ENCODE results near the gene TMEM126B.
A peak's percentile ranks its signal among the peaks of the same experiment; 100 is the strongest.
"Not testable (repeated sequence)": the region's sequence is repeated elsewhere in the genome, so short reads cannot be mapped to it uniquely, and the experiment has no call there.

TMEM126B gene

DNA sequence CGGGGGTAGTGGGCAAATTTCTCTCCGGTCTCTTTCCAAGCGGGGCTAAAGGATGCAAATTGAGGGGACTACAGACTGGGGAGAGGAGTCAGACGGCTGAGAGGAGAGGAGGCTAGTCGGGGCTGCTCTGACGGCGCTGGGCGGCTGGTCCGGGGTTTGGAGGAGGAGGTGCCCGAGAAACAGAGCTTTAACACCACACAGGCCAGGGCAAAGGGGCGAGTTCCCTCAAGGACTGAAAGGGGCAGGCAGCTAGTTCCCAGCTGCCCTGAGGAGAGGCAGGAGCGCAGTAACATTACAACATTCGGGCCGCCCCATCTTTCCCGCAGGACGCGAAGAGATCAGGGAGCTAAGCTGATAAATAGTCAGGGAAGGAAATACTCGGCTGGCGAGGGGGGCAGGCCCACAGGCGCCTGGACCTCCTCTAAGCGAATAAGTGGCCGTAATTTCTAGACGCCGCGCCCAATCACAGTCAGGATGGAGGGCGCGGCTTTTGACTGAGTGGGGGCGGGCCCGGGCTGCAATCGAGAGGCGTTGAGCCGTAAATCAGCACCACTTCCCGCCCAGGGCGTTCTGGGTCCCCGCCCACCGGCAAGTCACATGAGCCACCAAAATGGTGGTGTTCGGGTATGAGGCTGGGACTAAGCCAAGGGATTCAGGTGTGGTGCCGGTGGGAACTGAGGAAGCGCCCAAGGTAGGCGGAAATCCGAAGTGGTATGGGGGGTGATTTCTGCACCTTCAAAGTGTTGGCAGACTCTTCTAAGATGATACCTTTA is at the start of gene TMEM126B:
TSS of gene TMEM126B (plus strand) at position 596 of the 773 bp plus-strand sequence. CDS start at position 611, 15 bp downstream.
- Histone ChIP-seq H3K4me3 (ENCODE audit: low read length) (peak within 1 kb of the TSS; percentile 87), H3K4me1 (ENCODE audit: control insufficient read depth, insufficient read depth, low read length) (peaks cover 6% of the 10 kb centered on the region), H3K27ac (ENCODE audit: low read depth, low read length) (peak within 1 kb of the TSS; percentile 81), H3K36me3 (ENCODE audit: control insufficient read depth, insufficient read depth, low read length) (no peaks in the 10 kb centered on the region), H3K27me3 (ENCODE audit: control insufficient read depth, insufficient read depth, low read length) (no peaks in the 10 kb centered on the region), H3K9ac (ENCODE audit: low read length) (peak within 1 kb of the TSS; percentile 61)

DNA sequence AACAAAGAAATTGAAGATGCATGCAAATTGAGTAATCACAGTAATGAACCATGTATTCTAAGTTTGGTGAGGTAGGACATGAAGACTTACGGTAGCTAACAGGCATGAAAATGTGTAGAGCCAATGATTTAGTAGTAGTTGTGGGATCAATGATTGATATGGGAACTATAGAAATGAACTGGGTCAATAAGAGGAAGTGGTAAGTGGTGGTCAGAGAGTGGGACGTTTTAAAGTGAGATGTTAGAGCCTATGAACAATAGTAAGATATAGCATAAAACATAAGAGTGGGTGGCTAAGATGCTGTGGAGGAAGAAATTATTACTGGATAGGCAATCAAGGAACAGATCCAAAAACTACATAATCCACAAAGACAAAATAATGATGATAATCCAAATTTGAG is 46.3 kb upstream of the TMEM126B start:
- Histone ChIP-seq H3K27me3 (ENCODE audit: control insufficient read depth, insufficient read depth, low read length) (no peaks in the 10 kb centered on the region), H3K9ac (ENCODE audit: low read length) (no peak overlapping the region), H3K27ac (ENCODE audit: low read depth, low read length) (no peak overlapping the region), H3K36me3 (ENCODE audit: control insufficient read depth, insufficient read depth, low read length) (no peaks in the 10 kb centered on the region), H3K4me1 (ENCODE audit: control insufficient read depth, insufficient read depth, low read length) (no peaks in the 10 kb centered on the region), H3K4me3 (ENCODE audit: low read length) (no peak overlapping the region)

DNA sequence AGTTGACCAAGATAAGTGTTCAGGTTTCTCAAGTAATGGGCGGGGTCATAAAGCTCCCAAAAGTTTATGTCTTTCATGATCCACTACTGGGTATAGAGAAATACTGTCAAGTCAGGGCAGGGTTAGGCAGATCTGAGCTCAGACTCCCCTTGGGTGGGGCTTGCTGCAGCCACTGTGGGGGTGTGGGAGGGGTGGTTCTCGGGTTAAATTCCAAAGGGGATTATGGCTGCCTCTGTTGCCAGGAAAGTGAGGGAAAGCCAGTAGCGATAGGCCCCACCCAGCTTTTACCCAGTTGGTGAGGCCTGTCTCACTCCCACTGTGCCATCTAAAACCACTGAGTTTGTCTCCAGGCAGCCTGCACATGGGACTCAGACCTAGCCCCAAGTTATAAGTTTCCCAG is 39.0 kb upstream of the TMEM126B start:
- Histone ChIP-seq H3K4me1 (ENCODE audit: control insufficient read depth, insufficient read depth, low read length) (no peaks in the 10 kb centered on the region), H3K36me3 (ENCODE audit: control insufficient read depth, insufficient read depth, low read length) (no peaks in the 10 kb centered on the region), H3K27me3 (ENCODE audit: control insufficient read depth, insufficient read depth, low read length) (no peaks in the 10 kb centered on the region), H3K9ac (ENCODE audit: low read length) (no peak overlapping the region), H3K27ac (ENCODE audit: low read depth, low read length) (no peak overlapping the region), H3K4me3 (ENCODE audit: low read length) (no peak overlapping the region)

DNA sequence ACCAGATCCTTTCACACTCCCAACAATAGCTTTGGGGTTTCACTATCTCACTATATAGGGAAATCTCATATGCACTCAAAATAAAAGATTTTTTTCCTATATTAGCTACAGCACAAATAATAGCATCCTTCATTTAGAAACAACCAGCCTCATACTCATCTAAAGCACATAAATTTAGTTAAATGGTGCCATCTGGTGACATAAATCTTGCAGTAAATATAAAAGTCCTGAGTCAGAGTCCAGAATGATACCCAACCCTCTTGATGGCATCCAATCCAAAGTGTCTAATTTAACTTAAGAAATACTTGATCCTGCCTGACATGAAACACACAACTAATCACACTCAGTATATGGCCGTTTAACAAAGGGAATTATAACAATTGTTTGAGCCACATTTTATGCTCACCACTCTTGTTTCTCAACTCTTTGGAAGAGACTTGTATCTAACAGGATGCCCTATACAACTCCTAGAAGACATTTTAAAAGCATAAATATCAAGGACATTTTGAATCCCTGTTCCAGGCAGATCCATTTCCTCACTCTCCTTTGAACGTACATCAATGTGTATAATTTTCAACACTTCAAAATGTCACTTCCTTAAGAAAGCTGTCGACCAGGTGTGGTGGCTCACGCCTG is 37.4 kb upstream of the TMEM126B start:
- no peaks in the 10 kb centered on the region for H3K4me1 ChIP-seq (ENCODE audit: control insufficient read depth, insufficient read depth, low read length)
- no peaks in the 10 kb centered on the region for H3K27me3 ChIP-seq (ENCODE audit: control insufficient read depth, insufficient read depth, low read length)
- no peak overlapping the region for H3K27ac ChIP-seq (ENCODE audit: low read depth, low read length)
- H3K4me3 ChIP-seq (ENCODE audit: low read length): no peak overlapping the region
- no peak overlapping the region for H3K9ac ChIP-seq (ENCODE audit: low read length)
- H3K36me3 ChIP-seq (ENCODE audit: control insufficient read depth, insufficient read depth, low read length): no peaks in the 10 kb centered on the region

DNA sequence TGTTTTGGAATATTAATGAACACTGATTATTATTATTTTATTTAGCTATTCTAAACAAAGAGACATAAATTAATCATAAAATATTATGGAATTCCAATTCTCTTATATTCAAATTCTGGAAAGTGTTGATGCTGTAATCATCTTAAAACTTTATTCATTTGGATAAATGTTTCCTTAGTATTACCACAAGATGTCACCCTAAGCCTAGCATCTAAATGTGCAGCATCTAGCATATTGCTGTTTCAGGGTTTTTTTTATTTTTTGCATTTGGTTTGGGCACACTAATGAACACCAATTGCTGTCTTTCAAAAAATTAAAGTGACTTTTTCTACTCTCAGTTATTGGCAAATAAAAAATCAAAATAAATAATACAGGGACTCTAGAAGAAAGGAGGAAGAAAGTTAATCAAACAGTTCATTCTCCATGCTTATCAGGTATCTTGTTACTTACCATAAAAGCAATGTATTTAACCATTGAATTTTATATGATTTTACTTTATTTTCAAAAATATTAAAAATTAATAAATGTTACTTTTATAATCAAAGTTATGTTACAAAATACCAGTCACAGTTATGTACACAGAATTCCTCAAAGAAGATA is 33.0 kb upstream of the TMEM126B start:
- no peak overlapping the region for H3K9ac ChIP-seq (ENCODE audit: low read length)
- H3K27ac ChIP-seq (ENCODE audit: low read depth, low read length): no peak overlapping the region
- no peaks in the 10 kb centered on the region for H3K4me1 ChIP-seq (ENCODE audit: control insufficient read depth, insufficient read depth, low read length)
- no peaks in the 10 kb centered on the region for H3K36me3 ChIP-seq (ENCODE audit: control insufficient read depth, insufficient read depth, low read length)
- no peaks in the 10 kb centered on the region for H3K27me3 ChIP-seq (ENCODE audit: control insufficient read depth, insufficient read depth, low read length)
- H3K4me3 ChIP-seq (ENCODE audit: low read length): no peak overlapping the region

DNA sequence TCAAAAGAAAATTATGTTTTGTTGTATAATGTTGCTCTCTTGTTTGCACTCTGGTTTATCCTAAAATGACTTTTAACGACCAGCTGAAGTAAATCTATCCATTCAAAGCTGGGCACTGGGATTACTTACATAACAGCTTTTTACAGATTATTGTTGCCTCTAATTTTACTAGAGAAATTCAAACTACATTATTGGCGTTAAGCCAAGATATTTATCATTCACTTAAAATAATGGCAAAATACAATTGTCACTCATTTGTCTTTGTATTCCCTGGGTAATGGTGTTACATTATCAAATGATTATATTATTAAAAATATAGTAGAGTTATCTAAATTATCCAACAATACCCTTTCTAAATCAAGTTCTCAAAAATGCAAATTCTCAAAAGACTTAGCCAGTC is 31.5 kb upstream of the TMEM126B start:
- Histone ChIP-seq H3K36me3 (ENCODE audit: control insufficient read depth, insufficient read depth, low read length) (no peaks in the 10 kb centered on the region), H3K27ac (ENCODE audit: low read depth, low read length) (no peak overlapping the region), H3K4me3 (ENCODE audit: low read length) (no peak overlapping the region), H3K9ac (ENCODE audit: low read length) (no peak overlapping the region), H3K4me1 (ENCODE audit: control insufficient read depth, insufficient read depth, low read length) (no peaks in the 10 kb centered on the region), H3K27me3 (ENCODE audit: control insufficient read depth, insufficient read depth, low read length) (no peaks in the 10 kb centered on the region)

DNA sequence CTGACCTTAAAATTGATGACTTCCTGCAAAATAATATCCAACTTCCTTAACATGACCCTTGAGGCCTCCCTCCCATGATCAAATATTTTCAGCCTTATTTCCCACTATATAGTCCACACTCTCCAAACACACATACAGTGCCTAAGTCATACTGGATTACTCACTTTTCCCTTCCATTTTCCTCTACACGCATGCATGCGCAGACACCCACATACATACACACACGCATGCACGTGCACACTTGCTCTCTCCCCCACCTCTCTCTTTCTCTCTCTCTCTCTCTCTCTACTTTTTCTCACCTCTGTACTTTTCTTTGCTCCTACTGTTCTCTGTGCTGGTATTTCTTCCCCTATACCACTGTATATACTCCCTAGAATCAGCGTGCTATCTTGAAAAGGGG is 29.3 kb upstream of the TMEM126B start:
- H3K9ac ChIP-seq (ENCODE audit: low read length): no peak overlapping the region
- H3K27ac ChIP-seq (ENCODE audit: low read depth, low read length): no peak overlapping the region
- H3K36me3 ChIP-seq (ENCODE audit: control insufficient read depth, insufficient read depth, low read length): no peaks in the 10 kb centered on the region
- no peaks in the 10 kb centered on the region for H3K27me3 ChIP-seq (ENCODE audit: control insufficient read depth, insufficient read depth, low read length)
- no peak overlapping the region for H3K4me3 ChIP-seq (ENCODE audit: low read length)
- no peaks in the 10 kb centered on the region for H3K4me1 ChIP-seq (ENCODE audit: control insufficient read depth, insufficient read depth, low read length)

DNA sequence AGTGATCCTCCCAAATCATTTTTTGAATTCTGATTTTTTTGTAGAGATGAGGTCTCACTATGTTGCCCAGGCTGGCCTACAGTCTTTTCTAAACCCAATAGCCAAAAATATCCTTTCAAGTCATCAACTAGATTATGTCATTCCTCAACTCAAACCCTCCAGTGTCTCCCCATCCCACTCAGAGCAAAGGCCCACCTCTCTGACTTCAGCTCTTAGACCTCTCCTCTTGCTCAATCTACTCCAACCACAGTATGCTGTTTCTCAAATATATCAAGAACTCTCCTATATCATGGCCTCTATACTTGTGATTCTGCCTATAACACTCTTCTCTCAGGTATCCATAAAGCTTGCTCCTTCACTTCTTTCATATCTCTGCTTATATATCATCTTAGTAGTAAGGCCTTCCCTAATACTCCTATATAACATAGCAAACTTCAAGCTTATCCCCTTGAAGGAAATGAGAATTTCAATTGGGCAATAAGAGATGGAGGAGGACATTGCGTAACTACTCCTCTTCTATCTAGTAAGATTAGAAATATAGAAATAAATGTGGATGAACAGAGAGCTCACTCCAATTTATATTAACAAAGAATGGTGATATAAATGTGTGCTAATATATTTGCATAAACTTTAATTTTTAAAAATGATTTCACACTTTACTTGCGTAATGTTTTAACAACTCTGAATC is 25.7 kb upstream of the TMEM126B start:
- Histone ChIP-seq H3K9ac (ENCODE audit: low read length) (no peak overlapping the region), H3K36me3 (ENCODE audit: control insufficient read depth, insufficient read depth, low read length) (no peaks in the 10 kb centered on the region), H3K4me3 (ENCODE audit: low read length) (no peak overlapping the region), H3K27ac (ENCODE audit: low read depth, low read length) (no peak overlapping the region), H3K4me1 (ENCODE audit: control insufficient read depth, insufficient read depth, low read length) (no peaks in the 10 kb centered on the region), H3K27me3 (ENCODE audit: control insufficient read depth, insufficient read depth, low read length) (no peaks in the 10 kb centered on the region)

DNA sequence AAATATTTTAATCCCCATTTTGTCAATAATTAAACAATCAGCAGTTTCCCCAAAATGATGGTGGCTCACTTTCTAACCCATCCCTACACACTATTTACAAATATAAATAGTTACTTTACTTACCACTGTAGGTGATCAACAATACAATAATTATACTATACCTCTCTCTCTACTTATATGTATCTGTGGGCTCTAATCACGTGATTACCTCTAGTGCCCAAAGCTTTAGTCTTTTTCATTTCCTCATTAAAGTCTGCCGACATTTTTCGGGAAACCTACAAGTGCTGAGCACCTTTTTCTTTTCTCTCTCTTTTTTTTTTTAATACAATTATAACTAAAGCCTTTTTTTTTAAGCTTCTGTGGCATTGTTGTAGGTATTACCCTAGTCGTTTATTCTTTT is 25.2 kb upstream of the TMEM126B start:
- H3K4me3 ChIP-seq (ENCODE audit: low read length): no peak overlapping the region
- no peaks in the 10 kb centered on the region for H3K36me3 ChIP-seq (ENCODE audit: control insufficient read depth, insufficient read depth, low read length)
- H3K27ac ChIP-seq (ENCODE audit: low read depth, low read length): no peak overlapping the region
- no peaks in the 10 kb centered on the region for H3K27me3 ChIP-seq (ENCODE audit: control insufficient read depth, insufficient read depth, low read length)
- no peak overlapping the region for H3K9ac ChIP-seq (ENCODE audit: low read length)
- no peaks in the 10 kb centered on the region for H3K4me1 ChIP-seq (ENCODE audit: control insufficient read depth, insufficient read depth, low read length)

DNA sequence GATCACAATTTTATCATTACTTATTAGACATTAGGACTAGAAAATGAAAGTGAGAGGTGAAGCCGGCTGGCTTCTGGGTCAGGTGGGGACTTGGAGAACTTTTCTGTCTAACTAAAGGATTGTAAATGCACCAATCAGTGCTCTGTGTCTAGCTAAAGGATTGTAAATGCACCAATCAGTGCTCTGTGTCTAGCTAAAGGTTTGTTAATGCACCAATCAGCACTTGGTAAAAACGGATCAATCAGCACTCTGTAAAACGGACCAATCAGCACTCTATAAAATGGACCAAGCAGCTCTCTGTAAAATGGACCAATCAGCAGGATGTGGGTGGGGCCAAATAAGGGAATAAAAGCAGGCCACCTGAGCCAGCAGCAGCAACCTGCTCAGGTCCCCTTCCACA is 22.2 kb upstream of the TMEM126B start:
- not testable (repeated sequence) for H3K36me3 ChIP-seq (ENCODE audit: control insufficient read depth, insufficient read depth, low read length); H3K9ac ChIP-seq (ENCODE audit: low read length); H3K27me3 ChIP-seq (ENCODE audit: control insufficient read depth, insufficient read depth, low read length); H3K4me1 ChIP-seq (ENCODE audit: control insufficient read depth, insufficient read depth, low read length); H3K4me3 ChIP-seq (ENCODE audit: low read length); H3K27ac ChIP-seq (ENCODE audit: low read depth, low read length)

DNA sequence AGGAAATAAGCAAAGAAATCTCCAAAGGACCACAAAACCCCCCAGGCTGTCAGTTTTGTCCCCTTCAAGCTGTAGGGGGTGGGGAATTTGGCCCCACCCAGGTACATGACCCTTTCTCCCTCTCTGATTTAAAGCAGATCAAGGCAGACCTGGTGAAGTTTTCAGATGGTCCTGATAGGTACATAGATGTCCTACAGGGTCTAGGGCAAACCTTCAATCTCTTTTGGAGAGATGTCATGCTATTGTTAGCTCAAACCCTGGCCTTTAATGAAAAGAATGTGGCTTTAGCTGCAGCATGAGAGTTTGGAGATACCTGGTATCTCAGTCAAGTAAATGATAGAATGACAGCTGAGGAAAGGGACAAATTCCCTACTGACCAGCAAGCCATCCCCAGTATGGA is 19.8 kb upstream of the TMEM126B start:
- H3K27me3 ChIP-seq (ENCODE audit: control insufficient read depth, insufficient read depth, low read length); H3K4me3 ChIP-seq (ENCODE audit: low read length); H3K9ac ChIP-seq (ENCODE audit: low read length); H3K4me1 ChIP-seq (ENCODE audit: control insufficient read depth, insufficient read depth, low read length); H3K36me3 ChIP-seq (ENCODE audit: control insufficient read depth, insufficient read depth, low read length); H3K27ac ChIP-seq (ENCODE audit: low read depth, low read length): not testable (repeated sequence)

DNA sequence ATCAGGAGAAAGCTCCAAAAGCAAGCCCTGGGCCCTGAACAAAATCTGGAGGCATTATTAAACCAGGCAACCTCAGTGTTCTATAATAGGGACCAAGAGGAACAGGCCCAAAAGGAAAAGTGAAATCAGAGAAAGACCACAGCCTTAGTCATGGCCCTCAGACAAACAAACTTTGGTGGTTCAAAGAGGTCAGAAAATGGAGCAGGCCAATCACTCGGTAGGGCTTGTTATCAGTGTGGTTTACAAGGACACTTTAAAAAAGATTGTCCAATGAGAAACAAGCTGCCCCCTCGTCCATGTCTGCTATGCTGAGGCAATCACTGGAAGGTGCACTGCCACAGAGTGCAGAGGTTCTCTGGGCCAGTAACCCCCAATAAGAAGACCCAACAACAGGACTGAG is 19.1 kb upstream of the TMEM126B start:
- H3K27ac ChIP-seq (ENCODE audit: low read depth, low read length); H3K4me1 ChIP-seq (ENCODE audit: control insufficient read depth, insufficient read depth, low read length); H3K27me3 ChIP-seq (ENCODE audit: control insufficient read depth, insufficient read depth, low read length); H3K4me3 ChIP-seq (ENCODE audit: low read length); H3K36me3 ChIP-seq (ENCODE audit: control insufficient read depth, insufficient read depth, low read length); H3K9ac ChIP-seq (ENCODE audit: low read length): not testable (repeated sequence)
